HG03280 (cell line): ENCODE data around the gene FARSB.
"Not testable (repeated sequence)": the region's sequence is repeated elsewhere in the genome, so short reads cannot be mapped to it uniquely, and the experiment has no call there.

ENCODE experiments used
- ATAC-seq: cut with Tn5 transposase; IDR thresholded peaks from one replicate; pipeline ENCODE4 v1.9.1; 2021; ENCODE audit warnings: mild to moderate bottlenecking, moderate library complexity; ENCODE audit not compliant: unreplicated experiment

Gene FARSB

GRCh38 chr2:222655787-222656525 is at the start of gene FARSB:
Gene FARSB, minus strand, starts transcription at chr2:222656092. Its CDS starts 19 bp downstream, at chr2:222656073.
- ATAC-seq, result peak; percentile 89

GRCh38 chr2:222703886-222704285 is 48.0 kb upstream of the FARSB start:
- ATAC-seq, result no peak

GRCh38 chr2:222703091-222703490 is 47.2 kb upstream of the FARSB start:
- no peak for ATAC-seq

GRCh38 chr2:222701721-222702131 is 45.8 kb upstream of the FARSB start:
- no peak for ATAC-seq

GRCh38 chr2:222701233-222701632 is 45.3 kb upstream of the FARSB start:
- no peak for ATAC-seq

- ATAC-seq, result no peak
Observed at GRCh38 chr2:222698276-222698675, 42.4 kb upstream of the FARSB start.

- ATAC-seq, result no peak
Observed at GRCh38 chr2:222693837-222694236, 37.9 kb upstream of the FARSB start.

- not testable (repeated sequence) for ATAC-seq
Observed at GRCh38 chr2:222693413-222693812, 37.5 kb upstream of the FARSB start.

GRCh38 chr2:222690564-222691200 is 34.8 kb upstream of the FARSB start:
- peak; percentile 96 for ATAC-seq

- no peak for ATAC-seq
Observed at GRCh38 chr2:222689322-222689721, 33.4 kb upstream of the FARSB start.

GRCh38 chr2:222688917-222689316 is 33.0 kb upstream of the FARSB start:
- no peak for ATAC-seq

- no peak for ATAC-seq
Observed at GRCh38 chr2:222686086-222686750, 30.3 kb upstream of the FARSB start.

GRCh38 chr2:222683805-222684204 is 27.9 kb upstream of the FARSB start:
- ATAC-seq, result no peak

- ATAC-seq, result no peak
Observed at GRCh38 chr2:222677981-222678380, 22.1 kb upstream of the FARSB start.

- ATAC-seq, result no peak
Observed at GRCh38 chr2:222673883-222674282, 18.0 kb upstream of the FARSB start.

- no peak for ATAC-seq
Observed at GRCh38 chr2:222673273-222673672, 17.4 kb upstream of the FARSB start.

GRCh38 chr2:222672068-222672401 is 16.1 kb upstream of the FARSB start:
- no peak for ATAC-seq

GRCh38 chr2:222671259-222672067 is 15.6 kb upstream of the FARSB start, which contains the start of gene MOGAT1:
Gene MOGAT1, plus strand, starts transcription at chr2:222671658. Its CDS starts 128 bp downstream, at chr2:222671786.
- no peak for ATAC-seq

GRCh38 chr2:222670191-222671038 is 14.5 kb upstream of the FARSB start:
- no peak for ATAC-seq

- no peak for ATAC-seq
Observed at GRCh38 chr2:222669353-222669752, 13.5 kb upstream of the FARSB start.
